ENCODE results near the gene ADARB2.

Gene ADARB2

DNA sequence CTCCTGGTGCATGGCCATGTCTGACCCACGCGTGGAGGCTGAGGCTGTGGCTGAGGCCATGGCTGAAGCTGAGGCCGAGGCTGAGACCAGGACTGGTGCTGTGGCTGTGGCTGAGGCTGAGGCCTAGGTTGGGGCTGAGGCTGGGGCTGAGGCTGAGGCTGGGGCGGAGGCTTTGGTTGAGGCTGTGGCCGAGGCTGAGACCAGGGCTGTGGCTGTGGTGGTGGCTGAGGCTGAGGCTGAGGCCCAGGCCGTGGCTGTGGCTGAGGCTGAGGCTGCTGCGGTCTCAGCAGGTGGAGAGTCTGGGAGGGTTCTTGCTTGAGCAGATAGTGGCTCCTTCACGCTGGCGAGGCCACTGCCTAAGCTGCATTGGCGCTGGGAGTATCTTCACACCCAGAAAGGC is 604.7 kb downstream of the ADARB2 start:
- no peak for DNase-seq

DNA sequence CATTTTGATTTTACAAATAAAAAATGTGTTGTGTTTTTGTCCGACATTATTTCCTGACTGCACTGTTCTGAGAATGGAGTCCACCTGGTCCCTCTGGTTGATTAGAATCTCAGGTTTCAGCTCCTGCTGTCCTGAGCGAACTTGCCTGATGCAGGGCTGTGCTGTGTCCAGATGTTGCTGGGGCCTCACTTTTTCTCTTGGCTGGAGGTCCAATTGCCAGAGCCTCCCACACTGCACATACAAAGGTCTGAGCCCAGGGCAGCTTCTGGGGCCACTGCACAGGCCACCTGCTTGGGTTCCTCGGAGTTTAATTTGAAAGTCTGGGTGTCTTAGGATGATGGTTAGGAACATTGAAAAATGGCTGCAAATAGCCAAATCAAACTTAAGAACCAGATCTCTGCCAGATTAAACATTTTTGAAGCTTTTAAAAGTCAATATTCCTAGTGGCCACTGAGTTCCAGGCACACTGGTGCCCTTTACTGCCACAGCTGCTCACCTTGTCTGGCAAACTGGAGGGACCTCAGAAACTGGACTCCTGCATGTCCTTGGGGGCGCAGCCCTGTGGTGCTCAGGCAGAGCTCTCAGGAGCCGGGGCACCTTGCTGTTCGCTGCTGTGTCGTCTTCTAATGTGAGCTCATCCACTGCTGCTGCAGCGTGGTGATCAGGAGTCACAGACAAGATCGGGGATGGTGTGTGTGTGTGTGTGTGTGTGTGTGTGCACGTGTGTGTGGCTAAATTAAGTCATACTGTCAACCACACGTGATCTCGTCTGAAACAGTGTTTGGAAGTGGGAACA is 606.1 kb downstream of the ADARB2 start:
- no peak for DNase-seq

GRCh38 chr10:1130226-1130625 is 607.1 kb downstream of the ADARB2 start:
- DNase-seq: no peak

DNA sequence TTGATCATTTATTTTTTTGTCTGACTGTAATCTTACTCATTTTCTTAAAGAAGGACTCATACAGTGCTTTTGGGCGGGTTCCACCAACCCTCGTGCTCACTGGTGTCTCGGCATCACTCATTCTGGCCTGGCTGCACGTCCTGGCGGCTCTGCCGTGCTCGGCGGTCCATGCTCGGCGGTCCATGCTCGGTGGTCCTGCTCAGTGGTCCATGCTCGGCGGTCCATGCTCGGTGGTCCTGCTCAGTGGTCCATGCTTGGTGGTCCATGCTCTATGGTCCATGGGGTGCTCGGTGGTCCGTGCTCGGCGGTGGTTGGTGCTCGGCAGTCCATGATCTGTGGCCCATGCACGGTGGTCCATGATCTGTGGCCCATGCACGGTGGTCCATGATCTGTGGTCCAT is 608.7 kb downstream of the ADARB2 start:
- DNase-seq: no peak

GRCh38 chr10:1128115-1128514 is 609.2 kb downstream of the ADARB2 start:
- DNase-seq: no peak

GRCh38 chr10:1127629-1128028 is 609.7 kb downstream of the ADARB2 start:
- no peak for DNase-seq

All from stimulated activated CD4-positive, alpha-beta T cell treated with anti-CD3 and anti-CD28 coated beads, Interleukin-1b, Interleukin-23, amount 100 ng/mL, for 48 hours (primary cell).